HUES6 (cell line): ENCODE data around the gene POP4.
"Not testable (repeated sequence)": the region's sequence is repeated elsewhere in the genome, so short reads cannot be mapped to it uniquely, and the experiment has no call there.

ENCODE experiments used
- H3K27ac ChIP-seq: 2 replicates; pipeline ENCODE4 v1.7.0; 2013; ENCODE audit warnings: low read depth, mild to moderate bottlenecking, low read length, inconsistent platforms
- H3K27me3 ChIP-seq: 2 replicates; pipeline ENCODE4 v1.6.1; 2013; ENCODE audit warnings: low read length; ENCODE audit not compliant: control insufficient read depth, insufficient read depth
- H3K36me3 ChIP-seq: 2 replicates; pipeline ENCODE4 v1.6.1; 2013; ENCODE audit warnings: low read length; ENCODE audit not compliant: control insufficient read depth, insufficient read depth
- H3K4me1 ChIP-seq: 2 replicates; pipeline ENCODE4 v1.6.1; 2013; ENCODE audit warnings: low read length; ENCODE audit not compliant: control insufficient read depth, insufficient read depth
- H3K4me3 ChIP-seq: 2 replicates; pipeline ENCODE4 v1.5.1; 2013; ENCODE audit warnings: low read depth, low read length
- H3K9ac ChIP-seq: one replicate; pipeline ENCODE4 v1.6.1; 2013; ENCODE audit warnings: mild to moderate bottlenecking, low read length
- H3K9me3 ChIP-seq: 2 replicates; pipeline ENCODE4 v1.6.1; 2013; ENCODE audit warnings: low read depth, low read length; ENCODE audit not compliant: control insufficient read depth, insufficient read depth

Gene POP4, protein sequence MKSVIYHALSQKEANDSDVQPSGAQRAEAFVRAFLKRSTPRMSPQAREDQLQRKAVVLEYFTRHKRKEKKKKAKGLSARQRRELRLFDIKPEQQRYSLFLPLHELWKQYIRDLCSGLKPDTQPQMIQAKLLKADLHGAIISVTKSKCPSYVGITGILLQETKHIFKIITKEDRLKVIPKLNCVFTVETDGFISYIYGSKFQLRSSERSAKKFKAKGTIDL

DNA sequence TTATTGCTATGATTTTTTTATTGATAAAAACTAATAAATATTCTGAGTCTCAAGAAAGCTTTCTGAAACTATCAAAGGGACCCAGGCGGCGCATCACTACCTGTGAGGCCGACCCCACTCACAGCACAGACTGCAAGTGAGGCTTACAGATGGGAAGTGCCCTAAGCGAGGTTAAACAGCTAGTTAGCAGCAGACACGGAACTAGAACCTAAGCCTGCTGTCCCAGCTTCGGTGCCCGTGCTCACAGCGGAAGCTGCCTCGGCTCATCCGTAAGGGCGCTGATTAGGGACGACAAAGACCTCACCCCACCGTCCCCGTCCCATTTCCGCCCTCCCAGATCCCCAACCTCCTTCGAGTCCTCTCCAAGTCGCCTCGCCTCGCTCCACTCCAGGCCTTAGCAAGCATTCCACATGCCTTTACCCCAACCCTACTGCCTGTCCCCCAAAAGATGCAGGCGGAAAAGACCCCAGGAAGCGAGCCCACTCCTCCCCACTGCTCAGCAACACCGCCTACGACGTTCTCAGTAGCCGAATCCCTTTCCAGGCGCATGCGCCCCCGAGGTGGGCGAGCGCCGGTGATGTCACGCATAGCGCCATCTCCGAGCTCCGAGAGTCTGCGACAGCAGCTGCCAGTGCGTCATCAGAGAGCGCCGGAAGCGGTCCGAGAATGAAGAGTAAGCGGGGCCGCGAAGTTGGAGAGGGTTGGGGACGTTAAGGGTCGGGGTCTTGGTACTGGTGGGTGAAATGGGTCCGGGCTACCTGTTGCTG is at the start of gene POP4:
POP4 (plus strand) TSS at position 631 of the 767 bp plus-strand sequence; CDS start at position 667, 36 bp downstream.
- H3K9me3 ChIP-seq, result no peaks in the 10 kb centered on the region
- H3K9ac ChIP-seq, result peak within 1 kb of the TSS; percentile 96
- no peaks in the 10 kb centered on the region for H3K27me3 ChIP-seq

DNA sequence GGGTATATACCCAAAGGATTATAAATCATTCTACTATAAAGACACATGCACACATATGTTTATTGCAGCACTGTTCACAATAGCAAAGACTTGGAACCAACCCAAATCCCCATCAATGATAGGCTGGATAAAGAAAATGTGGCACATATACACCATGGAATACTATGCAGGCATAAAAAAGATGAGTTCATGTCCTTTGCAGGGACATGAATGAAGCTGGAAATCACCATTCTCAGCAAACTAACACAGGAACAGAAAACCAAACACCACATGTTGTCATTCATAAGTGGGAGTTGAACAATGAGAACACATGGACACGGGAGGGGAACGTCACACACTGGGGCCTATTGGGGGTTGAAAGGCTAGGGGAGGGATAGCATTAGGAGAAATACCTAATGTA is 47.0 kb upstream of the POP4 start:
- H3K27me3 ChIP-seq, H3K9ac ChIP-seq, H3K36me3 ChIP-seq, H3K4me3 ChIP-seq, H3K4me1 ChIP-seq, H3K27ac ChIP-seq: not testable (repeated sequence)
- H3K9me3 ChIP-seq, result peaks cover 20% of the 10 kb centered on the region

More for the DNA sequence above, at the start of gene POP4:
- Histone ChIP-seq H3K36me3 (peaks cover 4% of the 10 kb centered on the region; the same call in 1 of the 2 replicates), H3K4me1 (peaks cover 3% of the 10 kb centered on the region; the same call in 1 of the 2 replicates), H3K4me3 (peak within 1 kb of the TSS; percentile 95), H3K27ac (peak within 1 kb of the TSS; percentile 86)

DNA sequence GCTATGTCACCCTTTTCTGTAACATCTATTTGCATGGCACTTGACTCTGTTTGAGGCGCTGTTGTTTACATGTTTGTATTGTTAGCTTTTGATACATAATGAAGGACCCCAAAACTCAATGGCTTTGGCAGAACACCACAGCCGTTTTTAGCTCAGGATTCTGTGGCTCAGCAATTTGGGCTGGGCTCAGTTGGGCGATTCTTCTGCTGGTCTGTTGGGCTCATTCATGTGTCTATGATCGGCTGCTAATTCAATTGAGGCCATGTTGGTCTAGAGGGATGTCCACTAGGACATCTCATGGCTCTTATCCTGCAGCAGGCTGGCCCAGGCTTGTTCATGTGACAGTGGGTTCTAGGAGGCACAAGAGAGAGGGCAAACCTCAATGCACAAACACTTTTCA is 46.3 kb upstream of the POP4 start:
- H3K27ac ChIP-seq, result no peak overlapping the region
- no peak overlapping the region for H3K4me3 ChIP-seq
- peaks cover 2% of the 10 kb centered on the region; the same call in 1 of the 2 replicates for H3K4me1 ChIP-seq
- no peaks in the 10 kb centered on the region for H3K36me3 ChIP-seq
- H3K27me3 ChIP-seq, result peaks cover under 1% of the 10 kb centered on the region; the same call in 1 of the 2 replicates
- no peak overlapping the region for H3K9ac ChIP-seq
- peaks cover 18% of the 10 kb centered on the region for H3K9me3 ChIP-seq

DNA sequence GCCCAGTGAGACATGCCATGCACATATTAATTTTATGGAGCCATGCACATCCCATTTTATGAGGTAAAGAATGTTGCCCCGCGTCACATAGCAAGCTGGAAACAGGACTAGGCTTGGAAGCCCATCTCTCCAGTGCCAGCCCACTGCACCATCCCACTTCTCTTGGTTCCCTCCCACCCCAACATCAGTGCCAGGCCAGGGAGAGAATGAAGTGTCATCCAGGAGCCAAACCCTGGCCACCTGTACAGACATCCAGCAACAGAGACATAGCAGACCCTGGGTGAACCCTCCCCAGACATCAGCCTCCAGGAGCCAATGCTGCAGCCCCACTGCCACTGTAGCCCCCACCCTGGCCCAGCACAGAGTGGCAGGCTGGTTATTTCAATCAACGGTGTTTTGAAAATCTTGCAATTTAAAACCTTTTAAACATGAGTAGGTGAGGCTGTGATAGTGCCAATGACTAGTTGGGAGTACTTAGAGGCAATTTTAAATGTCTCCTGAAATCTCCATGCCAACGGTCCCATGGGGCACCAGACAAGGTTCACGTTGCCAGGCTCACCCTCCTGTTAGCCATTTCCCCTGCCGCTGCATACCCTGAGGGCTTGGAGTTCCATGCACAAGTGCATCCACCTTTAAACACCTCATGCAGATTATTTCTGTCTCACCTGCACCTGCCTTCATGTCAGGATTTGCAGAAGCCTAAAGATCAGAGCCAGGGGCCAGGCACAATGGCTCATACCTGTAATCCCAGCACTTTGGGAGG is 45.6 kb upstream of the POP4 start:
- H3K27me3 ChIP-seq, result peaks cover 8% of the 10 kb centered on the region; the same call in 1 of the 2 replicates
- no peaks in the 10 kb centered on the region for H3K36me3 ChIP-seq
- H3K4me1 ChIP-seq, result peaks cover 3% of the 10 kb centered on the region; the same call in 1 of the 2 replicates
- no peak overlapping the region for H3K9ac ChIP-seq
- H3K9me3 ChIP-seq, result peaks cover 18% of the 10 kb centered on the region
- H3K27ac ChIP-seq, result no peak overlapping the region
- H3K4me3 ChIP-seq, result no peak overlapping the region

DNA sequence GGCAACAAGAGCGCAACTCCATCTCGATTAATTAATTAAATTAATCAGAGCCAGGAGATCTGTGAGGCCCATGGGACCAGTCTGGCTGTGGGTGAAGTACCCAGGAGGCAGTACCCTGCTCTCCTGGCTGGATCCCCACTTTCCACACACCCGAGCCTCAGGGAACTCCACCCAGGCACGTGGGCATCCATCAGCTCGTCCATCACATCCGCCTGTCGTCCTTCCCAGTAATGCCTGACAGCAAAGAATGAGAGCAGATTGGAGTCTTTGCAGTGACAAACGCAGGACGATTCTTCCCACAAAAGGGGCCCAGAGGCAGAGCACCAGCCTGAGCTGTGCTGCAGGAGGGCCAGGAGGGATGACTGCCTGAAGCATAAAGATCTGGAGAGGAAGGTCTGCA is 44.5 kb upstream of the POP4 start:
- H3K9me3 ChIP-seq, result peaks cover 18% of the 10 kb centered on the region
- no peak overlapping the region for H3K9ac ChIP-seq
- no peak overlapping the region for H3K4me3 ChIP-seq
- no peaks in the 10 kb centered on the region for H3K36me3 ChIP-seq
- H3K4me1 ChIP-seq, result peaks cover 3% of the 10 kb centered on the region; the same call in 1 of the 2 replicates
- H3K27ac ChIP-seq, result no peak overlapping the region
- peaks cover 8% of the 10 kb centered on the region; the same call in 1 of the 2 replicates for H3K27me3 ChIP-seq

DNA sequence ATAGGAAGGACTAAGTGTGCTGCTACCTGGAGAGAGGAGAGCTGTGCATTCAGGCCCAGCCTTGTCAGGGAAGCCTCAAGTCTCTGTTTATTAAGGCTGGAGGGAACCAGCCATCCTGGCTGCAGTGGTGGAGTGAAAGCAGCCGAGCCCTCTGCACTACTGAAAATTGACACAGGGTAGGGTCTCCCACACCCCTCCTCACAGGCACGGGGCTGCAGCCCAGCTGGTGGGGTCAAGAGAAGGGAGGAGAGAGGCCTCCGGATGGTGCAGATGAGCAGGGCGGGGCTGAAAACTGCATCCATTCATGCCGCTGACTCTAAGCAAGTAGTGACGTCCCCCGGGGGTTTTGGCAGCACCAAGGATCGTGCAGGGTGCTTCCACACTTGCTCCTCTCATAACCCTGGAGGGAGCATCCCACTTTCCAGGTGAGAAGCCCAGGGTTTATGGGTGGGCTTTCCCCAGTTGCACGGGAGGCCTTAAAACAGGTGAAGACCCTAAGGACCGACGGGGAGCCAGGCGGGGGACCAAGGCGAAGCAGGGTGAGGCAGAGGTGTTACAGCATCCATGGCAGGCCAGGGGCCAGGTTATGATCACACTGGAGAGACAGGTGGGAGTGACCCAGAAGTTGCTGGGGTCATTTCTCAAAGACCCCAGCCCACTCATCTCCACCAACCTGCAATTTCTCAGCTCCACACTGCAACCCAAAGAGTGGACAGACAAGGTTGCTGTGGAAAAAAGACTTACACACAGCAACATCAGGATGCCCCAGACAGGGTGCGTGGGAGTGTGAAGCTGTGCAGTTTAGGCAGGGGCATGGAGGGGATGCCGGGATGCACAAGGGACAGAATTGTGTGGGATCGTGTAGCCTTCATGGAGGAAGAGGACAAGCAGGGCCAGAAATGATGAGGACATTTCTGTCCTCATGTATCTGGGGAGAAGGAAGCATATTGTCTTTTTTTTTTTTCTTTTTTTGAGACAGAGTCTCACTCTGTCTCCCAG is 43.5 kb upstream of the POP4 start:
- no peak overlapping the region for H3K4me3 ChIP-seq
- no peaks in the 10 kb centered on the region for H3K36me3 ChIP-seq
- peaks cover 3% of the 10 kb centered on the region; the same call in 1 of the 2 replicates for H3K4me1 ChIP-seq
- H3K9ac ChIP-seq, result no peak overlapping the region
- peaks cover 8% of the 10 kb centered on the region; the same call in 1 of the 2 replicates for H3K27me3 ChIP-seq
- no peak overlapping the region for H3K27ac ChIP-seq
- H3K9me3 ChIP-seq, result peaks cover 18% of the 10 kb centered on the region

DNA sequence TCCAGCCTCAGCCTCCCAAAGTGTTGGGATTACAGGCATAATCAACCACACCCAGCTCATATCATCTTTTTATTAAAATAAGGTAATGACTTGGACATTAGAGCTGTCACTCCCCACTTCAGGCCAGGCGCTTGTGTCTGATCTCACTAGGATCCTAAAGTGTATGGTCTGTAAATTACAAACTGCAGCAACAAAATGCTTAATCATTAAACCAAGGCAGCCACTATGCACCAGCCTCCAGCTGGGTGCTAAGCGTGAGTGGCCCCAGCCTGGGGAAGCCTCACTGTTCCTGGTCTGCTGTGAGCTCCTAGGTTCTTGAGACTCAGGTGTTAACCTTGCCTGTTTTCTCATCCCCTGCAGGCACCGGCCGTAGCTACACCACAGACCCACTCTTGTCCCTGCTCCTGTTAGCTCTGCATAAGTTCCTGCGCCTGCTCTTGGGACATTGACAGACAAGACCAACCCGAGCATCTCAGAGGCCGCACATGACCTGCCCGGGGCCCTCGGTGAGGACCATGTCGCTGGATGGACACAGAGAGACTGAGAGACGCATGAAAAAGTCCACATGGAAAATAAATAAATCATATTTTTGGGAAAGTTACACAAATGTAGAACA is 42.5 kb upstream of the POP4 start:
- H3K27ac ChIP-seq, result no peak overlapping the region
- no peak overlapping the region for H3K9ac ChIP-seq
- peaks cover 3% of the 10 kb centered on the region; the same call in 1 of the 2 replicates for H3K4me1 ChIP-seq
- peaks cover 14% of the 10 kb centered on the region; the same call in 1 of the 2 replicates for H3K27me3 ChIP-seq
- H3K9me3 ChIP-seq, result peaks cover 14% of the 10 kb centered on the region
- no peaks in the 10 kb centered on the region for H3K36me3 ChIP-seq
- H3K4me3 ChIP-seq, result no peak overlapping the region

DNA sequence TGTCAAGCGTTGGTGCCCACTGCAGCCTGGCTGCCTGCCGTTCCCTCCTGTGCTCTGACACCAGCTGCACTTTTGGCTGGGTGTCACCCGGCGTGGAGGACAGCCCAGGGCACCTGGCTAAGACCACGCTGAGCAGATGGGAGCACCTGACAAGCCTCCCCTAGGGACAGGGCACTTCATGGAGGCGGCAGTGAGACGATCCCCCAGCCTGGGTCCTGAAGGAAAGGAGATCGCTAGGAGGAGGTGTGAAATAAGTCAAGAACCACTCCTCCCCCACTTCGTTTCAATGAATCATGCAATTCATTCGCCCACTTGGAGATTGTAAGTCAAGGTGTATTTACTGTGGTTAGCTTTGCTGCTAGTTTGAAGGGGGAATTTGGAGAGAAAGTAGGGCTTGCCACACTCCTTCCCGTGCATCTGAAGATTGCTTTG is 41.5 kb upstream of the POP4 start:
- Histone ChIP-seq H3K4me1 (peaks cover 3% of the 10 kb centered on the region; the same call in 1 of the 2 replicates), H3K4me3 (no peak overlapping the region), H3K27ac (no peak overlapping the region), H3K9me3 (peaks cover 9% of the 10 kb centered on the region), H3K36me3 (no peaks in the 10 kb centered on the region), H3K27me3 (peaks cover 14% of the 10 kb centered on the region; the same call in 1 of the 2 replicates), H3K9ac (no peak overlapping the region)

DNA sequence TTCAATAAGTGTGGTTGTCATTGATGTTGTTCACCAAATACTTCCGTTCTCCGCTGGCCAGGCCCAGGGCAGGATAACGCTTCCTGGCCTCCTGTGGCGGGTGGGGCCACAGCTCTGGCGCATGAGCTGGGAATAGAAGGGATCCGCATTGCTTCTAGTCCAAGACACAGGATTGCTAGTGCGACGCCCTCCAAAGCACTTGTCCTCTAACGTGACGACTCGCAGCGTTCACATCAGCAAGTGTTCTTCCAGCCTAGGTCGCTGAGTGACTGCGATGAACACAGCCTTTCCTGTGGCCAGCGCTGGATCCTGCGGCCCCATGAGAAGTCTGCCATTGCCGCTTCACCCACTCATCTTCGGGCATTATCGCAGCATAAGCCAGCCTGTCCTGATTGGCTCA is 40.9 kb upstream of the POP4 start:
- Histone ChIP-seq H3K9me3 (peaks cover 3% of the 10 kb centered on the region), H3K27me3 (peaks cover 14% of the 10 kb centered on the region; the same call in 1 of the 2 replicates), H3K27ac (no peak overlapping the region), H3K4me1 (peaks cover 3% of the 10 kb centered on the region; the same call in 1 of the 2 replicates), H3K4me3 (no peak overlapping the region), H3K9ac (no peak overlapping the region), H3K36me3 (no peaks in the 10 kb centered on the region)
